NCI-H2107 treated with DMSO at 0.1 percent for 48 hours (cell line): ENCODE results near the gene ERMP1.
A peak's percentile ranks its signal among the peaks of the same experiment; 100 is the strongest.

Experiments used
- DNase-seq: peaks from one replicate; lab custom pipeline; 2025; ENCODE audit not compliant: unreplicated experiment; lab: John Stamatoyannopoulos, UW

The ERMP1 gene

DNA sequence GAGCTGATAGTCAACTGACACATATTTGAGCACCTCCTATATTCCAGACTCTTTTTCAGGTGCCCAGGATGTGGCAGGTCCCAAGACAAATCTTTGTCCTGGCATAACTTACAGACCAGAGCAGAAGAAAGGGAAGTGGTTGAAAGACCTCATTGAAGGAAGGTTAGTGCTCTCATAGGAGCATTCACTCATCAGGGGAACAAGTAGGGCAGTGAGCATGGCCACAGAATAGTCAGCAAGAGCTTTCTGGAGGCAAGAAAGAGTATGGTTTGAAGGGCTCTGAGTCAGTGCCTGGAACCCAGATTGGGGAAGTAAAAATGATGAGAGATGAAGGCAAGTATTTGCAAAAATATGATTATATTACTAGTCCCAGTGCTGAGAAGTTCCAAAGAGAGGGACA, 25.0 kb upstream of the ERMP1 start:
- DNase-seq, result no peak

- DNase-seq, result no peak
Measured at GRCh38 chr9:5854063-5854790, 21.3 kb upstream of the ERMP1 start.

- no peak for DNase-seq
Measured at GRCh38 chr9:5853617-5854016, 20.7 kb upstream of the ERMP1 start.

DNA sequence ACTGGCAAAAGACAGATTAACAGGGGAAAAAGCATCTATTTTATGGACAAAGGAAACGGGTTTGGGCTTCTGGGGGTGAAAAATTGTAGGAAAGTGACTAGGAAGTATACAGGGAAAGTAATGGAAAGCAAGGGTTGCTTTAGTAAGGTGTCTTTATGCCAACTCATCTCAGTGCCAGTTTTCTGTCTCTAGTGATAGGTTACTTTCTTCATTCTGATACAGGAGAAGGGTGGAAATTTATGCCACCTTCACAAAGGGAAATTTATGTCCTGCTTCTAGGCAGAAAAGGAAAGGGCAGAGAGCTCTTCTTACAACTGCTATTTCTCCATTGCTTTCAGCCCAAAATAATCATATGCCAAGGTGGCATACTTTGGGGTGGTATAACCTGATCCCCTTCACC, 20.1 kb upstream of the ERMP1 start:
- no peak for DNase-seq

GRCh38 chr9:5851445-5851844, 18.5 kb upstream of the ERMP1 start:
- DNase-seq, result no peak

GRCh38 chr9:5850724-5851122, 17.8 kb upstream of the ERMP1 start:
- DNase-seq, result no peak

GRCh38 chr9:5848372-5848882, 15.5 kb upstream of the ERMP1 start:
- no peak for DNase-seq

DNA sequence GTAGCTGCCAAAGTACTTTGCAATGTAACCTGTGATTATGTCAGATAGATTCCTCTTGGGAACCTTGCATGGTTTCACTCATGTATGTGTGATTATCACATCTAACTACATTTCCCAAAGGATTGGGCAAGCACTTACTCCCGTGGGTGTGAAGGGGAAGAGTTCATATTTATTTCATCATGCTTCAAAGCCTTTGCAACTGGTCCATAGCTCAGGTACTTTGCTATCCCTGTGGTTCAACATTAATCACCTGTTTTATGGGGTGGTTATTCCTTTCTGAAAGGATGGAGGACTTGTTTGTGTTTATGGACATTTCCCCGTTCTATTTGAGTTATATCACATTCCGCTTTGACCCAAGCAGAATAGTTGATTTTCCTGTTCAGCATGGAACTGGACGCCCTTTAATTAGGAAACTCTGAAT, 13.6 kb upstream of the ERMP1 start:
- DNase-seq, result no peak

DNA sequence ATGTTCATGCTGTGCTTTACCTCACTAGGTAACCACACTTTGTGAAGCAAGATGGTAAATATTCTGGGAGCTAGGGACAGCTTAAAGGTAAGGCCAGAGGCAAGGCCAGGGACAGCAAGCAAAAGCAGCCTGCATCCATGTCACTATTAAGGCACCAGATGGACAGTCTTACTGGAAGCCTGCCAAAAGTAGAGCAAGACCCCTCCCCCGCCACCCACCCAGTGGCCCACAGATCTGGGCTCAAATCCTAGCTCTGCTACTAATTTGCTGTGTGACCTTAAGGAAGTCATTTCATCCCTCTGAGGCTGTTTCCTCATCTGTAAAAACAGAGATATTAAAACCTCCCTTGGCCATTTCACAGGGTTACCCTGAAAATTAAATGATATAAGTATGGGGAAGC, 13.2 kb upstream of the ERMP1 start:
- DNase-seq, result no peak

DNA sequence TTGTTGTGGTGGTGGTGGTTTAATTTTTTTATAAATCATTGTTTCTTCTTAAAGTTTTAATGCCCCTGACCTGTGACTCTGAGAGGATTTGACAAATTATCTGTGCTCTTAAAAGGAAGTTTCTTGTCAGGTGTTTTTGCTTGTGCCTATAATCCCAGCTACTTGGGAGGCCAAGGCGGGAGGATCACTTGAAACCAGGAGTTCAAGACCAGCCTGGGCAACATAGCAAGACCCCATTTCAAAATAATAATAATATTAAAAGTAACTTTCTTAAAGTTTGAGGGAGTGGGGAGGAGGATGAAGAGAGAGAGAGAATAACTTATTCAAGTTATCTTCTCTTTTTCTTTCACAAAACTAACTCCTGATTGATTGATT, 12.2 kb upstream of the ERMP1 start:
- DNase-seq, result no peak

DNA sequence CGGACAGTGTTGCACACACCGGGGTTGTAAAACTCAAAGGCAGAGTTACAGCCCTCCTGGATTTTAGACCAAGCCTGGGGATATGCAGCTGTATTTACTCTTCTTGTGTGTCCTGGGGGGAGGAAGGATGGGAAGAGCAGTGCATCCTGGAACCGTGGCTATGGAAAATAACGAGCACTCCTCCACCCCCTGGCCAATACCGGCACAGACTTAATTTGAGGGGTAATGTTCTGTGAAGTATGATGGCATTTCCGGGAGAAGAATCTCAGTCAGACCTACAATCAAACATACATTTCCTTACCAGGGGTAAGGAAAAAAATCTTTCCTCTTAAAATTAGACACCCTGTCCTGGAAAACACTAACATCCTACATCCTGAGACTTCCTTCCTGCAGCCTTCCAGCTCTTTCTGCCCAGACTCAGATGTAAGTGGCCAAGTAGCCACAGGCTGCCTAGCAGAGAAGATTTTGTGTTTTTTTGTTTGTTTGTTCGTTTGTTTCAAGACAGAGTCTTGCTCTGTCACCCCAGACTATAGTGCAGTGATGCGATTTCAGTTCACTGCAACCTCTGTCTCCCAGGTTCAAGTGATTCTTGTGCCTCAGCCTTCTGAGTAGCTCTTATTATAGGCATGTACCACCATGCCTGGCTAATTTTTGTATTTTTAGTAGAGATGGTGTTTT, 11.0 kb upstream of the ERMP1 start:
- DNase-seq, result peak; percentile 61

- DNase-seq, result no peak
Measured at GRCh38 chr9:5842929-5843793, 10.2 kb upstream of the ERMP1 start.

GRCh38 chr9:5841771-5842573, 9.1 kb upstream of the ERMP1 start:
- no peak for DNase-seq

DNA sequence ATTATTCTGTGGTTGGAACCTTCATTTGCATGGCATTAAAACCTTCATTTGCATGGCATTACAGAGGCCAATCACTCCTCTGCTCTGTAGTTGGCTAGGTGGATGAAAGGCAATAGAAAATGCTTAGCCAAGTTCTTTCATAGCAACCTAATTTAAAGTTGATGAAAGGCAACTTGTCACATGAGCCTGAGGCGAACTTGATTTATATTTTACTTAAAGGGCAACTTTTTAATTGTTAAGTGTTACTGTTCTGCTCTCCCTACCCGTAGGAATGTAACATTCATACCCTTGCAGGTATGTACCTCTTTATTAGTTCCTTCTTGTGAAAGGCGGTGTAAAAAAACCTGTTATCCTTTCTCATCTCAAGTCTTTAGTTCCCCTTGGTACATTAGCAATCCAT, 7.9 kb upstream of the ERMP1 start:
- no peak for DNase-seq

GRCh38 chr9:5839572-5839902, 6.6 kb upstream of the ERMP1 start:
- no peak for DNase-seq

DNA sequence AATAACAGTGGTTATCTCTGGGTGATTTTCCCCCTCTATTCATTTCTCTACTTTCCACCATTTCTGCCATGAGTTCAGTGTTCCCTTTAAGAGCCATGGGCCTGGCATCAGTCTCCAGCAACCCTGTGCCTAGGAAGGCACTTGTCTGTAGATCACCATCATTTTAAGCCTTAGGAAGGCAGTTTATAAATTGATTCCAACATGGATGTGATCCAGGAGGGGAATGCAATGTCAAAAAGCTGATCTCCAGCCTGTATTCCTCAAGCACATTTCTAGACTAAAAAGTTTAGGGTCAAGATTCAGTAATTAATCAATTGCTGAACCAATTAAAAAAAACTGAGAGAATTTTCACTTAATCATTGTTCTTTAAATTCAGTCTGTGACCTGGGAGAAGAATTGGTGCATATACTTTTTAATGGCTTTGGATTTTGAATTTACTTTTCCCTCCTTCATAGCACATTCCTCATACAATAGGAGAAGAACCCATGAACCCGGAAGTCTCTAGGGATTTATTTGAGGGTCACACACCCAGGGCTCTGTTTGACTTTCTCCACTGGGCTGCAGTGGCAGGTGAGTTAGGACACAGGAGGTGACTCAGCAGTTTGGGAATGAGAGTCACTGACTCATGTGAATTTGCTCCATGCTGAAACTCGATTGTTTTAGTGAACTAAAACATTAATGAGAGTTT, 6.1 kb upstream of the ERMP1 start:
- peak; percentile 23 for DNase-seq

DNA sequence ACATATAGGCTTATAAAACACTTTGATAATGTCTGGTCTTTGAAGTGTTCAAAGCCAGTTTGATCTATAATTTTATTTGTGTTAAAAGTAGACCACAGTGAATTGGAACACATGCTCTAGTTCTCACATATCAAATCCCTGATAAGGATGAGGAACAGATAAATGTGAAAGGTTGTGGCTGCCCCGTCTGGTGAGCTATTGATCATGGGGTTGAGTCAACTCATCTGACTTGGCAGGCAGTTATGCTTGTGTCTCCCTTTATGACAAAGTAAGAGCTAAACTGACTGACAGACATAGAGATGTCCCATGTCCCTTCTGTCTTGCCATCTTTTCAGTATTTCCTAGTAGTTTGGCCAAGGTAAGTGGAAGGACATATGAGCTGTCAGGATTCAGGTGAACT, 2.9 kb upstream of the ERMP1 start:
- DNase-seq, result no peak

GRCh38 chr9:5834214-5834613, 1.3 kb upstream of the ERMP1 start:
- no peak for DNase-seq

- no peak for DNase-seq
Measured at GRCh38 chr9:5832071-5832537, 813 bp downstream of the ERMP1 start.

- DNase-seq, result no peak
Measured at GRCh38 chr9:5825895-5826622, 6.9 kb downstream of the ERMP1 start.
